NCI-H446 (cell line): ENCODE data around the gene CDH23.

Experiments
- DNase-seq, 2 experiments: peaks; one replicate each; lab custom pipeline; 2025; lab: John Stamatoyannopoulos, UW

Gene CDH23

GRCh38 chr10:71756311-71757191, 359.8 kb downstream of the CDH23 start:
- DNase-seq = no peak

DNA sequence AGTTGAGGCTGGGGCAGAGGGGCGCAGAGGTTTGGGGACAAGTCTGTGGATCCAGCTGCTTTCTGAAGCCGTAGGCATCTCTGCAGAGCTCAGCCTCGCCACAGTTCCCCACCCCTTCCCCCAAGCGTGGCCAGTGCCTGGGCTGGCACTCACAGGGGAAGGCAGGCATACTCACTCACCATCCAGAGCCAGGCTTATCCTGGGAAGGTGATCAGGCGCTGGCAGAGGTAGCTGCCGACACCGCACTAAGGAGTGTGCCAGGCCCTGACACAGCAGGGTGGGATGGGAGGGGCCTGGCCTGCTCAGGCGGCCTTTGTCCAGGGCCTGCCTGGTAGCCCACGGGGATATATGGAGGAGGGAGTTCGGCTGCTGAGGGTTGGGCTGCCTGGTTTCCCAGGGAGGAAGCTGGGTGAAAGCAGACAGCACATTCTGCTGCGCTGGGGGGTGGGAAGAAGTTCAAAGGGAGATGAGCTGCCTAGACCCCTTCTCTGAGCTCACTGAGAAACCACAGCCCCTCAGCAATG, 360.7 kb downstream of the CDH23 start:
- no peak for DNase-seq

DNA sequence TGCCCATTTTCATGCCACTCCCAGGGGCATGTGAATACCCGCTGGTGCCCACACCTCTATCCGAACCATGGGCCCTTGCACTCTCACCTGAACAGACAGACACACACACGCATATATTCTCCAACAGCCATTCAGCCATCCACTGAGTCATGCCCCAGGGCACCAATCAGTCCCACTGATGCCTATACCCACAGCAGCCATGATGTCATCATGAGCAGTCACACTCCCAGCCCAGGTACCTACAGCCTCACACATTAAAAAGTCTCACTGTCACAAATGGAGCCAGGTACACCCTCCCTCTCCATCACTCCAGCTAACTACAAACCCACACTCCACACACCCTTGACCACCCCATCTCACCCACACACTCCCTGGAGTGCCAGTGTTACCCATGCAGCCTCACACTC, 364.4 kb downstream of the CDH23 start:
- no peak for DNase-seq

- DNase-seq = no peak
Measured at GRCh38 chr10:71761541-71762113, 364.9 kb downstream of the CDH23 start.

DNA sequence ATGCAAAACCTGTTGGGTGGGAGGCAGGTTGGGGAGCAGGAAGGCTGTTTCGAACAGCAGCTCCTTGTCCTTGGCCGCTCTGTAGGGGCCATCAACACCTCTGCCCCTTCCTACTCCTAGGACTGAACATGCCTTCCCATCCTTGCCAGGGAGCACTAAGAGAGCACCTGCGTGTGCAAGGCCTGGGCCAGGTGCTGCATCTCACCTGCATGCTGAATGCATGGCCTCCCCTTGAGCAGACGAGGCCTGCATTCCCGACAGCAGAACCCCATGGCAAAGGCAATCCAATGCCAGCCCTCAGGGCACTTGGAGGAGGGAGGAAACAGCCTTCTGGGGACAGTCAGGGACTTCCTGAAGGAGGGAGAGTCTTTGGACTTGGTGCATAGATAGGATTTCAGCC, 365.6 kb downstream of the CDH23 start:
- DNase-seq = no peak

DNA sequence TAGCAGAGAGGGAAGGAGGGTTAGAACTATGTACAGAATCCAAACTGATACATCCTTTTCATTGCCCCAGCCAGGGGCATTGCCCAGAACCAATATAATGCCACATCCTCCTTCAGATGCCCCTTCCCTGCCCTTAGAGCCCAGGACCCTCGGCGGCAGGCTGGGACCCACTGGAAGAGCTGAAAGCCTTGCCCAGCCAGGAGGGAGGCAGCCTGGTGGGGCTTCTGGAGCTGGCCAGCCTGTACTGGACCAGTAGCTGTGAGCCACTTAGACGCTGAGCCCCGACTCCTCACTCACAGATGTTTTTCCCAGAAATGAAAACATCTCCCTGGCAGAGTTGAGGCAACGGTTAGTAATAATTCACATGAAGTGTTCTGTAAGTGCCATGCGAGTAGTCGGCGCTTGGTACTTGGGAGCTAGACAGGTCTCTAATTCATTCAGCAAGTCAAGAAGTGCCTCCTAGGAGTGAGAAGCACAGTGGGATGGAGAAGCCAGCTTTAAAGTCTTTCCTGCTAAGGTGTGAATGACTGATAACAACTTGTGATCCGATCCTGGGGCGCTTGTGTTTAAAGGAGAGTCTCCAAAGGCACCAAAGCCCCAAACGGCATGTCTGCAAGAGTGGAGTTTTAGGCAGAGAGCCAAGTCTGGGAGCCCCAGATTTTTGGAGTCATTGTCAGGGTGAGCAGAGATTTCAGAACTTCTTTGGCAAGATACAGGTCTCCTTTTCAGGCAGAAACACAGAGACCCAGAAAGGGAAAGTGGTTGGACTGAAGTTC, 366.8 kb downstream of the CDH23 start:
- DNase-seq = no peak

- DNase-seq = no peak
Measured at GRCh38 chr10:71765176-71765904, 368.6 kb downstream of the CDH23 start.

GRCh38 chr10:71765906-71766716, 369.4 kb downstream of the CDH23 start:
- no peak for DNase-seq

GRCh38 chr10:71766717-71767419, 370.1 kb downstream of the CDH23 start:
- DNase-seq = no peak

DNA sequence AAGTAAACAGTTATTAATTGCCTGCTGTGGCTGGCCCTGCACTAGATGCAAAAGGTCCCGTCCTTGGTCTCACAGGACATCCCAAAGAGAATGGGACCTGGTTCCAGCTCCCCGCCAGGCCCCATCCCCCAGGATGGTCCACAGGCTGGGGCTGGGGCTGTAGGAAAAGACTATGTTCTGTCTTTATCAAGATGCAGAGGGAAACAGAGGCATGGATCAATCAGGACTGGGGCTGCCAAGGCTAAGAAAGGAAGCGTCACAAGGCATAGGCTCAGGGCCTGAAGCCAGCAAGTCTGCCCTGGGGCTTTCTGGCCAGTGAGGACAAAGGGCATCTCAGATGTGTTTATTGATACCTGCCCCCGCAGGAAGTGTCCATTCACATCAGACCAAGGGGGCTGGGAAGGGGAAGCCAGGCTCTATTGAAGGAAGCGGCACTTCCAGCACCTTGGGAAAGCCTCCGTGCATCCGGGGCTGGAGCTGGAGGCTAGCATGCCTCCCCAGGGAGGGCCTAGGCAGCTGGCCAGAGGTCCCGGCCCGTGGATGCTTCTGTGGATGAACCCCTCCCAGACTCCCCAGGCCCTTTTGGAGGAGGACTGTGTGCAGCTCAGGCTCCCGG, 370.8 kb downstream of the CDH23 start:
- DNase-seq = no peak

- no peak for DNase-seq
Measured at GRCh38 chr10:71769279-71769823, 372.6 kb downstream of the CDH23 start.

- no peak for DNase-seq
Measured at GRCh38 chr10:71770255-71770654, 373.5 kb downstream of the CDH23 start.

- DNase-seq = no peak
Measured at GRCh38 chr10:71770789-71771188, 374.1 kb downstream of the CDH23 start.

GRCh38 chr10:71771204-71771603, 374.5 kb downstream of the CDH23 start:
- DNase-seq = no peak

GRCh38 chr10:71771821-71772617, 375.3 kb downstream of the CDH23 start:
- DNase-seq = no peak

DNA sequence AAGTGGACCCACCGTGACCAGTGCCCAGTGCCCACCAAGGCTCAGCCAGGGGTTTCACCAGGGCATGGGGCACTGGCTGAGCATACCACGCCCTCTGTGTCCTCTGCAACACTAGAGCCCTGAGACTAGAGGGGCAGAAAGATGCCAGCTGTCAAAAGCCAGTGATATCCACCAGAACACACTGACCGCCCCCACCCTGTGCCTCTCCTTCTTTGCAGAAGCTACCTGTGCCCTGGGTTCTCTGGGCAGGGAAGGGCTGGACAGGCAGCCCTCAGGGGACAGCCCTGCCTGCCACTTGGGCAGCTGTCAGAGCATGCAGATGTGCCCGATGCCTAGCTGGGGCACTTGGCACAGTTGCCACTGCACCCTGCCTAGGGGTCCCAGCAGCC, 376.1 kb downstream of the CDH23 start:
- no peak for DNase-seq

DNA sequence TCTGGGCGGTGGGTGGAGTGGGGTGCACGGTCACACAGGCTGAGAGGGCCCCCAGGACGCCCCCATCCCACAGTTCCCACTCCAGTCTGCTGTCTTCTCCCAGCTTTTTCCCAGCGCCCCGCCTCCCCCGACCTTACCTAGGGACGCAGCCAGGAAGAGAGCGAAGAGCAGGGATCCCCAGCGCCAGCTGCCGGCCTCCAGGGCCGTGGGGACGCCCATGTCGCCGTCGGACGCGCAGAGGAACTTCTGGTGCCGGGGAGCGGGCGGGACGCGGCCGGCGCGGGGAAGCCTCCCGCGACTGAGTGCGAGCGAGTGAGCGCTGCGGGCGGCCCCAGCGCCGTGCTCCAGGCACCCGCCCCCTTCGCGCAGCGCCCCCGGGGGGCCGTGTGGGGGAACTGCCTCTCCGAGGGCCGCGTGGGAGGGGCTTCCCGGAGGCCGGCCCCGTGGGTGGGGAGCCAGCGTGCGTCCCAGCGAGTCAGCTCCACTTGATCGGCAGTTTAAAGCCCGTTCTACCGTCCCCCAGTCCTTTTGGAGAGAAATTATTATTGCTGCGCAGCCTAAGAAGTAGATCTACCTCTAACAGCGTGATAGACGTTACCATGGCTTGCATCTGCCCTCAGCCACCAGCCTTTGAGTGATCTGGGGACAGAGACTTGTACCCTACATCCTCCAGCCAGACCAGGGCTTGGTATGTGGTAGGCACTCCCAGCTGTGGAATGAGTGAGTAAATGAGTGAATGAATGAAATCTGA, 376.7 kb downstream of the CDH23 start, which contains the start of gene VSIR:
Gene VSIR (minus strand): TSS at position 300 of the 751 bp plus-strand sequence. CDS start 81 bp downstream, at position 219.
- DNase-seq = no peak
